ENCODE results near the gene DOCK6. TPM values are rescaled to one million over a fixed set of nuclear protein-coding genes. Genes with fewer than 3 reads are reported as not detected.

Gene DOCK6
- total RNA-seq, 1 experiment from 2014 or later = 61.7 TPM

DNA sequence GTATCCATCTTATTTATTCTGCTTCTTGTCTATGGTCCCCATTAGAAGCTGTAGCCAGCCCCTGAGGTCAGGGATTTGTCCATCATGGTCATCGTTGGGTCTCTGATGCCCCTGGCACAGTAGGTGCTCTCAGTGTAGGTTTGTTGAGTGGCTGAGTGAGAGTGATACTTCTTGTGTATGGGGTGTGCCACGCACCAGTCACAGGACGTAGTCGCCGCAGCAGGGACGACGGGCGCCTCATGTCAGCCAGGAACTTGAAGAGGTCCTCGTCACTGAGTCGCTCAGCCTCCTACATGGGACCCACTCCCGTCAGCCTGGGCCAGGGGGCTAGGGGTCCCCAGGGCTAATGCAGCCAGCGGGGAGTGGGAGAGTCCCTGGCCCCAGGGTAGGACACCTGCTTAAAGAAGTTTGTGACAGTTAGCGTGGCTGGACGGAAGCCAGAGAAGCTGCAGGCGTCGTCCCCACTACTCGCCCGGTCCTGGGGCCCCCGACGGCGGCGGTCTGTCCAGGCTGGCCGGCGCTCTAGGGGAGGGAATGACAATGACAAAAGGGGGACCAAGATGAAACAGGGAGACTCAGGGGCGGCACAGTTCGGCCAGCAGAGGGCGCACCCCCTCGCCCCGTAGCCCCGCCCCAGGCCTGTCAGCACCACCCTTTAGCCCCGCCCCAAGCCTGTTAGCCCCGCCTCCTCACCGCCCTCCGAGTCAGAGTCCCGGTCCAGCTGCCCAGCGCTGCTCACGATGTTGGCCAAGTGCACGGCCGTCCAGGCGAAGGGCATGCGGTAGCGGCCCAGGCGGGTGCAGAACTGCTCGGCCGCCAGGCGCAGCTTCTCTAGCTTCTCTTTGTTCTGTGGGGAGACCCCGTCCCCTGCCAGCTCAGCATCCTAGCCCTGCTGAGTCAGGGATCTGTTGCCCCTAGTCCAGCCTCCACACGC lies 19.2 kb downstream of the DOCK6 start:
- no TSS peak for BruUV-seq (replicated peaks)
- Mint-ChIP-seq H3K4me3 (ENCODE audit: unreplicated experiment) (no peak overlapping the region), H3K36me3 (ENCODE audit: insufficient read depth, unreplicated experiment) (peaks cover 28% of the 10 kb centered on the region), H3K27me3 (ENCODE audit: insufficient read depth, unreplicated experiment) (no peaks in the 10 kb centered on the region), H3K9me3 (ENCODE audit: unreplicated experiment) (no peaks in the 10 kb centered on the region), H3K27ac (ENCODE audit: low read depth, unreplicated experiment) (no peak overlapping the region), H3K4me1 (ENCODE audit: insufficient read depth, unreplicated experiment) (no peaks in the 10 kb centered on the region)
- ChIA-PET POLR2A (no interaction called here), CTCF (interaction anchor here (0.6 to 1.0 kb wide), 8 partner anchors 13 to 345 kb away, joined by 3 to 4 read pairs (median 3); no protein-coding TSS in a partner anchor)
- intact Hi-C loops (cut with micrococcal nuclease) = no loop called here
- TF ChIP-seq CTCF (IDR thresholded peaks at IDR 0.05; ENCODE audit: unreplicated experiment) = peak; percentile 80
- DNase-seq (ENCODE audit: unreplicated experiment) = peak; percentile 91

GRCh38 chr19:11242025-11242424 lies 20.3 kb downstream of the DOCK6 start:
- peaks cover 20% of the 10 kb centered on the region for H3K36me3 Mint-ChIP-seq (ENCODE audit: insufficient read depth, unreplicated experiment)
- H3K27me3 Mint-ChIP-seq (ENCODE audit: insufficient read depth, unreplicated experiment) = no peaks in the 10 kb centered on the region
- no peak for TF ChIP-seq CTCF (IDR thresholded peaks at IDR 0.05; ENCODE audit: unreplicated experiment)
- DNase-seq (ENCODE audit: unreplicated experiment) = no peak
- CTCF ChIA-PET = interaction anchor here (0.6 to 1.0 kb wide), 5 partner anchors 35 to 1096 kb away, joined by 3 read pairs; no protein-coding TSS in a partner anchor
- no peaks in the 10 kb centered on the region for H3K4me1 Mint-ChIP-seq (ENCODE audit: insufficient read depth, unreplicated experiment)
- intact Hi-C loops (cut with micrococcal nuclease) = no loop called here
- POLR2A ChIA-PET = no interaction called here
- no peak overlapping the region for H3K4me3 Mint-ChIP-seq (ENCODE audit: unreplicated experiment)
- no peaks in the 10 kb centered on the region for H3K9me3 Mint-ChIP-seq (ENCODE audit: unreplicated experiment)
- no TSS peak for BruUV-seq (replicated peaks)
- no peak overlapping the region for H3K27ac Mint-ChIP-seq (ENCODE audit: low read depth, unreplicated experiment)

DNA sequence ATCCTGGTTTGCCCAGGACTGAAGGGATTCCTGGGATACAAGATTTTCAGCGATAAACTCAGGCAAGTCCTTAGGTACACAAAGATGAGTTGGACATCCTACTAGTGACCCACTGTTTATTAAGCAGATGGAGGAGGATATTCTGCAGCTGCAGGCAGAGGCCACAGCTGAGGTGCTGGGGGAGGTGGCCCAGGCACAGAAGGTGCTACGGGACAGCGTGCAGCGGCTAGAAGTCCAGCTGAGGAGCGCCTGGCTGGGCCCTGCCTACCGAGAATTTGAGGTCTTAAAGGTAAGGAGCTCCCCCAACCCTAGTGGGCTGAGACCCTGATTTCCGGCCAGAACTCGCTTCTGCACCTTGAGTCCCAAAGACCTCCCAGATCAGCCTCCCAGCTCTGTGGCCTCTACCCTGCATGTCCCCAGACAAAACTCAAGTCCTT lies 22.3 kb downstream of the DOCK6 start:
- H3K36me3 Mint-ChIP-seq (ENCODE audit: insufficient read depth, unreplicated experiment) = peaks cover 14% of the 10 kb centered on the region
- no peak overlapping the region for H3K27ac Mint-ChIP-seq (ENCODE audit: low read depth, unreplicated experiment)
- no peaks in the 10 kb centered on the region for H3K27me3 Mint-ChIP-seq (ENCODE audit: insufficient read depth, unreplicated experiment)
- no peaks in the 10 kb centered on the region for H3K9me3 Mint-ChIP-seq (ENCODE audit: unreplicated experiment)
- ChIA-PET POLR2A (no interaction called here), CTCF (interaction anchor here (0.8 kb wide), 1 partner anchor 10 kb away, joined by 4 read pairs; no protein-coding TSS in a partner anchor)
- BruUV-seq (replicated peaks) = no TSS peak
- no peak overlapping the region for H3K4me3 Mint-ChIP-seq (ENCODE audit: unreplicated experiment)
- no peak for TF ChIP-seq CTCF (IDR thresholded peaks at IDR 0.05; ENCODE audit: unreplicated experiment)
- intact Hi-C loops (cut with micrococcal nuclease) = no loop called here
- no peak for DNase-seq (ENCODE audit: unreplicated experiment)
- no peaks in the 10 kb centered on the region for H3K4me1 Mint-ChIP-seq (ENCODE audit: insufficient read depth, unreplicated experiment)

- CTCF ChIA-PET = no interaction called here
- peaks cover 14% of the 10 kb centered on the region for H3K36me3 Mint-ChIP-seq (ENCODE audit: insufficient read depth, unreplicated experiment)
- no TSS peak for BruUV-seq (replicated peaks)
Measured at GRCh38 chr19:11239377-11240000, 22.8 kb downstream of the DOCK6 start, which contains the start of gene ANGPTL8. TSS of gene ANGPTL8 (plus strand) at chr19:11239619. CDS start at chr19:11239638, 19 bp downstream.

More at GRCh38 chr19:11239377-11240000, 22.8 kb downstream of the DOCK6 start, which contains the start of gene ANGPTL8:
- POLR2A ChIA-PET = interaction anchor here (0.7 kb wide), 1 partner anchor 282 kb away, joined by 3 read pairs; no protein-coding TSS in a partner anchor
- intact Hi-C loops (cut with micrococcal nuclease) = no loop called here
- TF ChIP-seq CTCF (IDR thresholded peaks at IDR 0.05; ENCODE audit: unreplicated experiment) = no peak
- no peak within 1 kb of the TSS for H3K27ac Mint-ChIP-seq (ENCODE audit: low read depth, unreplicated experiment)
- H3K9me3 Mint-ChIP-seq (ENCODE audit: unreplicated experiment) = no peaks in the 10 kb centered on the region
- H3K4me3 Mint-ChIP-seq (ENCODE audit: unreplicated experiment) = no peak within 1 kb of the TSS
- DNase-seq (ENCODE audit: unreplicated experiment) = no peak
- H3K4me1 Mint-ChIP-seq (ENCODE audit: insufficient read depth, unreplicated experiment) = no peaks in the 10 kb centered on the region
- no peaks in the 10 kb centered on the region for H3K27me3 Mint-ChIP-seq (ENCODE audit: insufficient read depth, unreplicated experiment)

Data from MCF 10A (cell line).